ENCODE data around the gene SLC22A16. TPM values are rescaled to one million over a fixed set of nuclear protein-coding genes. Genes with fewer than 3 reads are reported as not detected.

SLC22A16 gene
- total RNA-seq, 2 experiments from 2014 or later: not detected

DNA sequence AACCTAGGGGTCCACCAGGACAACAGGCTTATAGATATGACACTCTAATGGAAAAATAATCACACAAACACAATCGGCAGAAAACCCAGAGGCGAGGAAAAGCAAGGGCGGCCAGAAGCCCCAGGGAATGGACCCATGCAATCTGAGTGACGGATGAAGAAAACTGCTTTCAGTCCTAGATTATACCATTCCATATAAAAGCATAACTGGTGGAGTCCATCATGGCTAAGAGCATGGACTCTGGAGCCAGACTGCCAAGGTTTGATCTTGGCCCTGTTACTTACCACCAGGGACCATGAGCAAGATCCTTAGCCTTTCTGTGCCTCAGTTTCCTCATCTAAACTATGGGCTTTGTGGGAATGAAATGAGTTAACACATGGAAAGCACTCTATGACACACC is 3.7 kb downstream of the SLC22A16 start:
- POLR2A ChIA-PET: no interaction called here

DNA sequence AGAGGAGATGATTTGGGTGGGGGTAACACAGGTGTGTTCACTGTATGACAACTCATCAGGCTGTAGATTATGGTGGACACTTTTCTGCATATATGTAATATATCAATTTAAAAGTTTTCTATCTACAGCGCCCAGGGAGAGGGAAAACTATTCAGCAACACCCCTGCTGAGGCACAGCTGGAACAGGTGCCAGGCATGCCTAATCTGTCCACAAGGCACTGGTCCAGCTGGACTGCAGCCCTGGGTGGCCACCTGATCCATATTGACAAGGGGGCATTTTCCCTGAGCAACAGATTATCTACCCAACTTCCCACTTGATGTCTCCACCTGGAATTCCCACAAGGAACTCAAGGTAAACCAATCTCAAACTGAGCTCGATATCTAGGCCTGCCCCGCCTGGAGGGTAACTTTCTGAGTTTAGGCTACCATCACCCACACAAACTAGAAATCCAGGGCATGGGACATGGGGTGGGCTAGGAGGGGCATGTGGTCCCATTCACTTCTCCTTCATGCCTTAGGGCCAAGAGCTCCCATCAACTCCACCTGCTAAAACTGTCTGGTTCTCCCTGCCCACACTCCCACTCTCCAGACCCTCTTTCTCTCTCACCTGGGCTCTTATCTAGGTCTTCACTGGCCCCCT is 4.6 kb downstream of the SLC22A16 start:
- CTCF ChIA-PET: no interaction called here
- Mint-ChIP-seq H3K36me3 (ENCODE audit: low read depth) (no peaks in the 10 kb centered on the region), H3K4me1 (ENCODE audit: low read depth) (peaks cover 12% of the 10 kb centered on the region), H3K27ac (no peak overlapping the region), H3K9me3 (no peaks in the 10 kb centered on the region), H3K4me3 (no peak overlapping the region), H3K27me3 (peaks cover 47% of the 10 kb centered on the region)
- ATAC-seq (ENCODE audit: poor library complexity) (no peak), DNase-seq (no peak)
- intact Hi-C loops (cut with DNase I, micrococcal nuclease): no loop called here
- H3K27me3 ChIP-seq (ENCODE audit: control insufficient read depth in 1 of 2, insufficient read depth in 2 of 2, low read length in 2 of 2): peaks cover 16 to 18% of the 10 kb centered on the region in 2 experiments
- no peaks in the 10 kb centered on the region for H3K36me3 ChIP-seq (ENCODE audit: insufficient read depth, low read length)
- POLR2A ChIA-PET: no interaction called here
- TF ChIP-seq, protein P1, sequence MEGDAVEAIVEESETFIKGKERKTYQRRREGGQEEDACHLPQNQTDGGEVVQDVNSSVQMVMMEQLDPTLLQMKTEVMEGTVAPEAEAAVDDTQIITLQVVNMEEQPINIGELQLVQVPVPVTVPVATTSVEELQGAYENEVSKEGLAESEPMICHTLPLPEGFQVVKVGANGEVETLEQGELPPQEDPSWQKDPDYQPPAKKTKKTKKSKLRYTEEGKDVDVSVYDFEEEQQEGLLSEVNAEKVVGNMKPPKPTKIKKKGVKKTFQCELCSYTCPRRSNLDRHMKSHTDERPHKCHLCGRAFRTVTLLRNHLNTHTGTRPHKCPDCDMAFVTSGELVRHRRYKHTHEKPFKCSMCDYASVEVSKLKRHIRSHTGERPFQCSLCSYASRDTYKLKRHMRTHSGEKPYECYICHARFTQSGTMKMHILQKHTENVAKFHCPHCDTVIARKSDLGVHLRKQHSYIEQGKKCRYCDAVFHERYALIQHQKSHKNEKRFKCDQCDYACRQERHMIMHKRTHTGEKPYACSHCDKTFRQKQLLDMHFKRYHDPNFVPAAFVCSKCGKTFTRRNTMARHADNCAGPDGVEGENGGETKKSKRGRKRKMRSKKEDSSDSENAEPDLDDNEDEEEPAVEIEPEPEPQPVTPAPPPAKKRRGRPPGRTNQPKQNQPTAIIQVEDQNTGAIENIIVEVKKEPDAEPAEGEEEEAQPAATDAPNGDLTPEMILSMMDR (IDR thresholded peaks at IDR 0.05): no peak
- no peak overlapping the region for H3K4me3 ChIP-seq (ENCODE audit: low read length)
- no peak overlapping the region for H3K27ac ChIP-seq (ENCODE audit: low read depth in 1 of 2, low read length in 2 of 2)
- peaks cover 7% of the 10 kb centered on the region for H3K4me1 ChIP-seq (ENCODE audit: insufficient read depth, low read length)
- H3K9me3 ChIP-seq (ENCODE audit: control insufficient read depth in 1 of 2, insufficient read depth in 1 of 2, low read length in 2 of 2): no peaks in the 10 kb centered on the region

More for the DNA sequence above, 3.7 kb downstream of the SLC22A16 start:
- intact Hi-C loops (cut with DNase I, micrococcal nuclease): no loop called here
- Histone ChIP-seq H3K4me1 (ENCODE audit: insufficient read depth, low read length) (peaks cover 7% of the 10 kb centered on the region), H3K9me3 (ENCODE audit: control insufficient read depth in 1 of 2, insufficient read depth in 1 of 2, low read length in 2 of 2) (no peaks in the 10 kb centered on the region), H3K4me3 (ENCODE audit: low read length) (no peak overlapping the region), H3K27me3 (ENCODE audit: control insufficient read depth in 1 of 2, insufficient read depth in 2 of 2, low read length in 2 of 2) (peaks cover 16 to 18% of the 10 kb centered on the region in 2 experiments), H3K27ac (ENCODE audit: low read depth in 1 of 2, low read length in 2 of 2) (no peak overlapping the region), H3K36me3 (ENCODE audit: insufficient read depth, low read length) (no peaks in the 10 kb centered on the region)
- Mint-ChIP-seq H3K27me3 (peaks cover 48% of the 10 kb centered on the region), H3K27ac (no peak overlapping the region), H3K9me3 (no peaks in the 10 kb centered on the region), H3K4me3 (no peak overlapping the region), H3K4me1 (ENCODE audit: low read depth) (peaks cover 12% of the 10 kb centered on the region), H3K36me3 (ENCODE audit: low read depth) (no peaks in the 10 kb centered on the region)
- CTCF ChIA-PET: no interaction called here
- DNase-seq: no peak
- no peak for ATAC-seq (ENCODE audit: poor library complexity)
- TF ChIP-seq, protein P1 (IDR thresholded peaks at IDR 0.05): no peak

DNA sequence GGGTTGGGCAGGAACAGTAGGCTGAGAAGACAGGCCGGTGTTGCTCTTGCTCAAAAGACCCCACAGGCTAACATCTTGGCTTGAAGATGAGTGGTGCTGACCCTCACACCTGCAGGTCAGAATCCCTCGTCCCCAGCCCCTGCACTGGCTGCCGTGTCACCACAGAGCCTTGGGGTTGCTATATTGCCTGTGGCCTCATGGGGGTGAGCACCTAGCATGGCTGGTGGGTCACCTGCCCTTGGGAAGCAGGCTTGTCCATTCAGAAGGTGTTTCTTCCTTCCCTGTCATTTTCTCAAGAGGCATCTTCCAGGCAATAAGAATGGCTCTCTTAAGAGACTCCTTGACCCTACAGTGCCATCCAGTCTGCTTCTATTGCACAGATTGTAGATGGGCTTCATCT is 7.7 kb downstream of the SLC22A16 start:
- no peak overlapping the region for H3K27ac ChIP-seq (ENCODE audit: low read depth in 1 of 2, low read length in 2 of 2)
- Mint-ChIP-seq H3K9me3 (peaks cover 7% of the 10 kb centered on the region), H3K4me1 (ENCODE audit: low read depth) (no peaks in the 10 kb centered on the region), H3K36me3 (ENCODE audit: low read depth) (no peaks in the 10 kb centered on the region), H3K27me3 (peaks cover 21% of the 10 kb centered on the region), H3K4me3 (no peak overlapping the region), H3K27ac (no peak overlapping the region)
- no peak for ATAC-seq (ENCODE audit: poor library complexity)
- no peaks in the 10 kb centered on the region for H3K4me1 ChIP-seq (ENCODE audit: insufficient read depth, low read length)
- H3K9me3 ChIP-seq (ENCODE audit: control insufficient read depth in 1 of 2, insufficient read depth in 1 of 2, low read length in 2 of 2): no peaks in the 10 kb centered on the region
- DNase-seq: no peak
- TF ChIP-seq, protein P1 (IDR thresholded peaks at IDR 0.05): no peak
- POLR2A ChIA-PET: no interaction called here
- CTCF ChIA-PET: no interaction called here
- no peak overlapping the region for H3K4me3 ChIP-seq (ENCODE audit: low read length)
- no peaks in the 10 kb centered on the region for H3K36me3 ChIP-seq (ENCODE audit: insufficient read depth, low read length)
- H3K27me3 ChIP-seq (ENCODE audit: control insufficient read depth in 1 of 2, insufficient read depth in 2 of 2, low read length in 2 of 2): peaks cover 0 to 2% of the 10 kb centered on the region in 2 experiments
- intact Hi-C loops (cut with DNase I, micrococcal nuclease): no loop called here
